HG03175 (cell line): ENCODE data around the gene HSD11B2.

Experiments used
- ATAC-seq: cut with Tn5 transposase; IDR thresholded peaks from one replicate; pipeline ENCODE4 v1.9.1; 2021; ENCODE audit warnings: mild to moderate bottlenecking, moderate library complexity; ENCODE audit not compliant: unreplicated experiment

HSD11B2 gene

GRCh38 chr16:67448580-67448979 lies 17.7 kb downstream of the HSD11B2 start:
- ATAC-seq: no peak

GRCh38 chr16:67449336-67449735 lies 18.4 kb downstream of the HSD11B2 start:
- ATAC-seq: no peak

GRCh38 chr16:67449739-67450138 lies 18.8 kb downstream of the HSD11B2 start:
- no peak for ATAC-seq

- no peak for ATAC-seq
Observed at GRCh38 chr16:67451061-67451703, 20.3 kb downstream of the HSD11B2 start.

GRCh38 chr16:67451704-67452435 lies 20.9 kb downstream of the HSD11B2 start:
- ATAC-seq: no peak

- no peak for ATAC-seq
Observed at GRCh38 chr16:67454104-67454503, 23.2 kb downstream of the HSD11B2 start.

- no peak for ATAC-seq
Observed at GRCh38 chr16:67454852-67455251, 23.9 kb downstream of the HSD11B2 start.

GRCh38 chr16:67456391-67457081 lies 25.6 kb downstream of the HSD11B2 start:
- ATAC-seq: no peak

- no peak for ATAC-seq
Observed at GRCh38 chr16:67457611-67458010, 26.7 kb downstream of the HSD11B2 start.

GRCh38 chr16:67458121-67458641 lies 27.3 kb downstream of the HSD11B2 start:
- no peak for ATAC-seq

- ATAC-seq: no peak
Observed at GRCh38 chr16:67459066-67459860, 28.3 kb downstream of the HSD11B2 start.

- no peak for ATAC-seq
Observed at GRCh38 chr16:67459861-67460150, 28.9 kb downstream of the HSD11B2 start.

- ATAC-seq: no peak
Observed at GRCh38 chr16:67460168-67460567, 29.2 kb downstream of the HSD11B2 start.

- no peak for ATAC-seq
Observed at GRCh38 chr16:67460961-67461360, 30.0 kb downstream of the HSD11B2 start.

- ATAC-seq: no peak
Observed at GRCh38 chr16:67461600-67462278, 30.8 kb downstream of the HSD11B2 start.

GRCh38 chr16:67462279-67462655 lies 31.3 kb downstream of the HSD11B2 start:
- no peak for ATAC-seq

- ATAC-seq: no peak
Observed at GRCh38 chr16:67463059-67463458, 32.1 kb downstream of the HSD11B2 start.

GRCh38 chr16:67463691-67464090 lies 32.8 kb downstream of the HSD11B2 start:
- ATAC-seq: no peak

- ATAC-seq: no peak
Observed at GRCh38 chr16:67464565-67464964, 33.6 kb downstream of the HSD11B2 start.

GRCh38 chr16:67466581-67466980 lies 35.7 kb downstream of the HSD11B2 start:
- ATAC-seq: no peak

GRCh38 chr16:67468731-67469130 lies 37.8 kb downstream of the HSD11B2 start:
- no peak for ATAC-seq
